Liver (tissue), 9 donors: ENCODE data around the gene CAMSAP2. TPM values are rescaled to one million over a fixed set of nuclear protein-coding genes. Genes with fewer than 3 reads are reported as not detected.

Experiments
- DNase-seq: peaks from one replicate; pipeline ENCODE4 v3.0.0-alpha.2; 2017; ENCODE audit warnings: low spot score
- H3K27ac ChIP-seq, 2 donors: one replicate each; pipeline ENCODE4 v1.7.0; 2013; ENCODE audit warnings: inconsistent platforms in 2 of 2, low read length in 2 of 2, control low read depth in 1 of 2, low read depth in 1 of 2, mild to moderate bottlenecking in 1 of 2
- H3K27me3 ChIP-seq, 4 donors: one replicate each; pipeline versions ENCODE4 v1.6.1 to v1.7.0; 2013; ENCODE audit warnings: low read length in 3 of 4, inconsistent platforms in 1 of 4, mild to moderate bottlenecking in 1 of 4, moderate library complexity in 1 of 4; ENCODE audit not compliant: control insufficient read depth in 4 of 4, insufficient read depth in 4 of 4
- H3K36me3 ChIP-seq, 4 donors: one replicate each; pipeline versions ENCODE4 v1.6.1 to v1.7.0; 2013; ENCODE audit warnings: low read length in 3 of 4, mild to moderate bottlenecking in 3 of 4, low read depth in 1 of 4, moderate library complexity in 1 of 4; ENCODE audit not compliant: control insufficient read depth in 4 of 4, insufficient read depth in 3 of 4
- H3K4me1 ChIP-seq, 4 donors: one replicate each; pipeline versions ENCODE4 v1.6.1 to v1.7.0; 2013; ENCODE audit warnings: low read length in 3 of 4, mild to moderate bottlenecking in 3 of 4, moderate library complexity in 1 of 4; ENCODE audit not compliant: control insufficient read depth in 4 of 4, insufficient read depth in 4 of 4
- H3K4me3 ChIP-seq, 3 donors: one replicate each; pipeline versions ENCODE4 v1.6.1 to v1.7.0; 2013; ENCODE audit warnings: low read length in 3 of 3, control low read depth in 1 of 3, low read depth in 1 of 3, mild to moderate bottlenecking in 1 of 3
- H3K9ac ChIP-seq, 2 donors: one replicate each; pipeline ENCODE4 v1.7.0; 2013; ENCODE audit warnings: low read length in 2 of 2, mild to moderate bottlenecking in 2 of 2, moderate library complexity in 2 of 2, control low read depth in 1 of 2, low read depth in 1 of 2
- H3K9me3 ChIP-seq, 4 donors: one replicate each; pipeline versions ENCODE4 v1.6.1 to v1.7.0; 2013; ENCODE audit warnings: low read length in 3 of 4; ENCODE audit not compliant: control insufficient read depth in 4 of 4
- CTCF ChIP-seq: fragments of 150-350 bp; IDR thresholded peaks from 2 replicates; pipeline ENCODE4 v1.5.1; 2017; ENCODE audit warnings: improper control_type of control experiment, low read depth, low read length; ENCODE audit not compliant: missing input control
- EGR1 ChIP-seq, 2 donors: IDR thresholded peaks; 2 replicates each; pipeline ENCODE4 v1.6.1; 2016 to 2018; ENCODE audit warnings: antibody characterized with exemption in 2 of 2, low read depth in 2 of 2
- FOXA1 ChIP-seq: IDR thresholded peaks from 2 replicates; pipeline ENCODE4 v1.6.1; 2016; ENCODE audit warnings: antibody characterized with exemption
- FOXA2 ChIP-seq: IDR thresholded peaks from 2 replicates; pipeline ENCODE4 v1.6.1; 2016; ENCODE audit warnings: antibody characterized with exemption
- GABPA ChIP-seq, 2 donors: IDR thresholded peaks in 1 of 2; conservative IDR thresholded peaks in 1 of 2; 2 replicates each; pipeline ENCODE4 v1.6.1; 2016; ENCODE audit warnings: antibody characterized with exemption in 2 of 2, mild to moderate bottlenecking in 1 of 2, moderate library complexity in 1 of 2
- HNF4A ChIP-seq, 2 donors: conservative IDR thresholded peaks; 2 replicates each; pipeline ENCODE4 v1.6.1; 2016; ENCODE audit warnings: antibody characterized with exemption in 2 of 2, mild to moderate bottlenecking in 2 of 2
- HNF4G ChIP-seq: IDR thresholded peaks from 2 replicates; pipeline ENCODE4 v1.6.1; 2016; ENCODE audit warnings: antibody characterized with exemption
- JUND ChIP-seq, 2 donors: IDR thresholded peaks; 2 replicates each; pipeline ENCODE4 v1.6.1; 2016; ENCODE audit warnings: antibody characterized with exemption in 2 of 2
- NR2F2 ChIP-seq: IDR thresholded peaks from 2 replicates; pipeline ENCODE4 v1.6.1; 2016; ENCODE audit warnings: antibody characterized with exemption
- RAD21 ChIP-seq, 2 donors: IDR thresholded peaks; 2 replicates each; pipeline ENCODE4 v1.6.1; 2016; ENCODE audit warnings: antibody characterized with exemption in 2 of 2, mild to moderate bottlenecking in 2 of 2
- REST ChIP-seq: IDR thresholded peaks from 2 replicates; pipeline ENCODE4 v1.6.1; 2016; ENCODE audit warnings: antibody characterized with exemption, mild to moderate bottlenecking
- RXRA ChIP-seq, 2 donors: IDR thresholded peaks; 2 replicates each; pipeline ENCODE4 v1.6.1; 2017 to 2018; ENCODE audit warnings: antibody characterized with exemption in 2 of 2, mild to moderate bottlenecking in 1 of 2
- SP1 ChIP-seq: IDR thresholded peaks from 2 replicates; pipeline ENCODE4 v1.6.1; 2018; ENCODE audit warnings: antibody characterized with exemption, mild to moderate bottlenecking
- TAF1 ChIP-seq: conservative IDR thresholded peaks from 2 replicates; pipeline ENCODE4 v1.6.1; 2016; ENCODE audit warnings: antibody characterized with exemption, mild to moderate bottlenecking
- YY1 ChIP-seq: IDR thresholded peaks from 2 replicates; pipeline ENCODE4 v1.6.1; 2016; ENCODE audit warnings: antibody characterized with exemption, mild to moderate bottlenecking
- WGBS: extraction: QIAGEN DNeasy Blood & Tissue Kit; methylation state at CpG from one replicate; pipeline ENCODE4 v1.1.7; 2013; 5-methylcytosine and 5-hydroxymethylcytosine counted together
- polyA plus RNA-seq, 2 donors: library from polyadenylated mRNA; stranded (reverse) in 1 of 2; unstranded in 1 of 2; fragments of 200-250 nt in 1 of 2; fragments of >200 nt in 1 of 2; fragmentation: Nextera tagmentation in 1 of 2; extraction: Ambion mirVana in 1 of 2; gene quantifications; one replicate each; pipeline versions ENCODE4 v1.2.1 to v1.2.3, GENCODE V29; 2013 to 2015
- total RNA-seq, 2 donors: library from RNA; depleted of rRNA; stranded (reverse); fragments of >200 nt; gene quantifications; one replicate each; pipeline ENCODE4 v1.2.3, GENCODE V29; 2014
- TF ChIP-seq, protein P1 (sequence below): IDR thresholded peaks from 2 replicates; pipeline ENCODE4 v1.6.1; 2016; ENCODE audit warnings: antibody characterized with exemption
- TF ChIP-seq, protein P2 (sequence below): IDR thresholded peaks from 2 replicates; pipeline ENCODE4 v1.6.1; 2016; ENCODE audit warnings: antibody characterized with exemption
- TF ChIP-seq, protein P3 (sequence below): IDR thresholded peaks from 2 replicates; pipeline ENCODE4 v1.6.1; 2016; ENCODE audit warnings: antibody characterized with exemption
- donor health status: healthy.
- donor health status: healthy.
- donor health status: healthy.
- donor health status: healthy.
- donor health status: healthy.

The CAMSAP2 gene
- total and polyA plus RNA-seq, 4 donors = 1.9 to 8.6 (median 3.5) TPM

- Histone ChIP-seq H3K4me1 (no peaks in the 10 kb centered on the region), H3K4me3 (no peak overlapping the region), H3K9me3 (no peaks in the 10 kb centered on the region), H3K27ac (no peak overlapping the region), H3K9ac (no peak overlapping the region), H3K27me3 (no peaks in the 10 kb centered on the region), H3K36me3 (no peaks in the 10 kb centered on the region)
- WGBS = 86% methylated on average over 3 of the region's 3 CpGs
- TF ChIP-seq RXRA (IDR thresholded peaks at IDR 0.05) (no peak), CTCF (no peak), NR2F2 (no peak), GABPA (IDR thresholded peaks at IDR 0.05 in 1 of 2, conservative IDR thresholded peaks at IDR 0.05 in 1 of 2) (no peak), FOXA1 (no peak), TAF1 (no peak), FOXA2 (no peak), YY1 (no peak), HNF4G (no peak), JUND (IDR thresholded peaks at IDR 0.05) (no peak), REST (no peak), SP1 (no peak), EGR1 (IDR thresholded peaks at IDR 0.05; ENCODE audit: low read depth in 2 of 2) (no peak), RAD21 (IDR thresholded peaks at IDR 0.05) (no peak), HNF4A (conservative IDR thresholded peaks at IDR 0.05) (no peak)
- TF ChIP-seq, protein P1, sequence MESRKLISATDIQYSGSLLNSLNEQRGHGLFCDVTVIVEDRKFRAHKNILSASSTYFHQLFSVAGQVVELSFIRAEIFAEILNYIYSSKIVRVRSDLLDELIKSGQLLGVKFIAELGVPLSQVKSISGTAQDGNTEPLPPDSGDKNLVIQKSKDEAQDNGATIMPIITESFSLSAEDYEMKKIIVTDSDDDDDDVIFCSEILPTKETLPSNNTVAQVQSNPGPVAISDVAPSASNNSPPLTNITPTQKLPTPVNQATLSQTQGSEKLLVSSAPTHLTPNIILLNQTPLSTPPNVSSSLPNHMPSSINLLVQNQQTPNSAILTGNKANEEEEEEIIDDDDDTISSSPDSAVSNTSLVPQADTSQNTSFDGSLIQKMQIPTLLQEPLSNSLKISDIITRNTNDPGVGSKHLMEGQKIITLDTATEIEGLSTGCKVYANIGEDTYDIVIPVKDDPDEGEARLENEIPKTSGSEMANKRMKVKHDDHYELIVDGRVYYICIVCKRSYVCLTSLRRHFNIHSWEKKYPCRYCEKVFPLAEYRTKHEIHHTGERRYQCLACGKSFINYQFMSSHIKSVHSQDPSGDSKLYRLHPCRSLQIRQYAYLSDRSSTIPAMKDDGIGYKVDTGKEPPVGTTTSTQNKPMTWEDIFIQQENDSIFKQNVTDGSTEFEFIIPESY = no peak
- TF ChIP-seq, protein P2, sequence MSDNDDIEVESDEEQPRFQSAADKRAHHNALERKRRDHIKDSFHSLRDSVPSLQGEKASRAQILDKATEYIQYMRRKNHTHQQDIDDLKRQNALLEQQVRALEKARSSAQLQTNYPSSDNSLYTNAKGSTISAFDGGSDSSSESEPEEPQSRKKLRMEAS = no peak
- TF ChIP-seq, protein P3, sequence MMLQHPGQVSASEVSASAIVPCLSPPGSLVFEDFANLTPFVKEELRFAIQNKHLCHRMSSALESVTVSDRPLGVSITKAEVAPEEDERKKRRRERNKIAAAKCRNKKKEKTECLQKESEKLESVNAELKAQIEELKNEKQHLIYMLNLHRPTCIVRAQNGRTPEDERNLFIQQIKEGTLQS = no peak
- no peak for DNase-seq
Measured at GRCh38 chr1:200704986-200705500, 33.6 kb upstream of the CAMSAP2 start.
